Measurements from ENCODE around the gene PLXNA1. TPM values are rescaled to one million over a fixed set of nuclear protein-coding genes. Genes with fewer than 3 reads are reported as not detected.

Gene PLXNA1
- total RNA-seq, 1 donor from 2014 or later, result 98.2 TPM

GRCh38 chr3:126961191-126961790 lies 21.6 kb upstream of the PLXNA1 start:
- Mint-ChIP-seq H3K9me3 (ENCODE audit: low read depth) (no peaks in the 10 kb centered on the region), H3K36me3 (ENCODE audit: low read depth) (peaks cover 3% of the 10 kb centered on the region), H3K27me3 (ENCODE audit: low read depth) (no peaks in the 10 kb centered on the region), H3K4me3 (ENCODE audit: unreplicated experiment) (no peak overlapping the region), H3K27ac (ENCODE audit: unreplicated experiment) (no peak overlapping the region), H3K4me1 (ENCODE audit: low read depth) (peaks cover 18% of the 10 kb centered on the region)
- no peak for TF ChIP-seq CTCF (IDR thresholded peaks at IDR 0.05)
- peak; percentile 38 for DNase-seq (ENCODE audit: low spot score)

GRCh38 chr3:126961791-126962461 lies 21.0 kb upstream of the PLXNA1 start:
- no peaks in the 10 kb centered on the region for H3K9me3 Mint-ChIP-seq (ENCODE audit: low read depth)
- no peak overlapping the region for H3K4me3 Mint-ChIP-seq (ENCODE audit: unreplicated experiment)
- no peaks in the 10 kb centered on the region for H3K27me3 Mint-ChIP-seq (ENCODE audit: low read depth)
- no peak overlapping the region for H3K27ac Mint-ChIP-seq (ENCODE audit: unreplicated experiment)
- TF ChIP-seq CTCF (IDR thresholded peaks at IDR 0.05), result no peak
- DNase-seq (ENCODE audit: low spot score), result peak; percentile 59
- peaks cover 3% of the 10 kb centered on the region for H3K36me3 Mint-ChIP-seq (ENCODE audit: low read depth)
- peaks cover 18% of the 10 kb centered on the region for H3K4me1 Mint-ChIP-seq (ENCODE audit: low read depth)

GRCh38 chr3:126962756-126963155 lies 20.2 kb upstream of the PLXNA1 start:
- H3K4me3 Mint-ChIP-seq (ENCODE audit: unreplicated experiment), result no peak overlapping the region
- DNase-seq (ENCODE audit: low spot score), result peak; percentile 77
- peaks cover 18% of the 10 kb centered on the region for H3K4me1 Mint-ChIP-seq (ENCODE audit: low read depth)
- no peaks in the 10 kb centered on the region for H3K27me3 Mint-ChIP-seq (ENCODE audit: low read depth)
- H3K36me3 Mint-ChIP-seq (ENCODE audit: low read depth), result peaks cover 3% of the 10 kb centered on the region
- TF ChIP-seq CTCF (IDR thresholded peaks at IDR 0.05), result no peak
- no peak overlapping the region for H3K27ac Mint-ChIP-seq (ENCODE audit: unreplicated experiment)
- no peaks in the 10 kb centered on the region for H3K9me3 Mint-ChIP-seq (ENCODE audit: low read depth)

- Mint-ChIP-seq H3K4me3 (ENCODE audit: unreplicated experiment) (no peak overlapping the region), H3K27me3 (ENCODE audit: low read depth) (no peaks in the 10 kb centered on the region), H3K36me3 (ENCODE audit: low read depth) (peaks cover 3% of the 10 kb centered on the region), H3K9me3 (ENCODE audit: low read depth) (no peaks in the 10 kb centered on the region), H3K27ac (ENCODE audit: unreplicated experiment) (no peak overlapping the region), H3K4me1 (ENCODE audit: low read depth) (peaks cover 18% of the 10 kb centered on the region)
- TF ChIP-seq CTCF (IDR thresholded peaks at IDR 0.05), result no peak
- DNase-seq (ENCODE audit: low spot score), result peak; percentile 44
Measured at GRCh38 chr3:126963261-126964190, 19.4 kb upstream of the PLXNA1 start.

- H3K4me1 Mint-ChIP-seq (ENCODE audit: low read depth), result peaks cover 21% of the 10 kb centered on the region
- H3K27me3 Mint-ChIP-seq (ENCODE audit: low read depth), result no peaks in the 10 kb centered on the region
- no peak overlapping the region for H3K27ac Mint-ChIP-seq (ENCODE audit: unreplicated experiment)
- no peak for TF ChIP-seq CTCF (IDR thresholded peaks at IDR 0.05)
- peak; percentile 19 for DNase-seq (ENCODE audit: low spot score)
- peaks cover 3% of the 10 kb centered on the region for H3K36me3 Mint-ChIP-seq (ENCODE audit: low read depth)
- no peak overlapping the region for H3K4me3 Mint-ChIP-seq (ENCODE audit: unreplicated experiment)
- no peaks in the 10 kb centered on the region for H3K9me3 Mint-ChIP-seq (ENCODE audit: low read depth)
Measured at GRCh38 chr3:126964261-126964660, 18.7 kb upstream of the PLXNA1 start.
